ENCODE results near the gene ABCA7. TPM values are rescaled to one million over a fixed set of nuclear protein-coding genes. Genes with fewer than 3 reads are reported as not detected.

Gene ABCA7
- total RNA-seq, 2 donors from 2014 or later, result 6.0 to 7.0 TPM

GRCh38 chr19:1074544-1075283 lies 34.8 kb downstream of the ABCA7 start:
- H3K36me3 ChIP-seq, result no peaks in the 10 kb centered on the region

GRCh38 chr19:1076046-1076386 lies 36.1 kb downstream of the ABCA7 start:
- no peak for DNase-seq (ENCODE audit: low spot score)
- no peak overlapping the region for H3K4me3 ChIP-seq
- H3K4me1 ChIP-seq (ENCODE audit: control insufficient read depth in 1 of 2, low read depth in 2 of 2), result peaks cover 0 to 9% of the 10 kb centered on the region in 2 donors
- H3K27ac ChIP-seq, result no peak overlapping the region
- ATAC-seq (ENCODE audit: insufficient number of reproducible peaks, low FRiP score, low read depth), result no peak
- TF ChIP-seq, protein P1, sequence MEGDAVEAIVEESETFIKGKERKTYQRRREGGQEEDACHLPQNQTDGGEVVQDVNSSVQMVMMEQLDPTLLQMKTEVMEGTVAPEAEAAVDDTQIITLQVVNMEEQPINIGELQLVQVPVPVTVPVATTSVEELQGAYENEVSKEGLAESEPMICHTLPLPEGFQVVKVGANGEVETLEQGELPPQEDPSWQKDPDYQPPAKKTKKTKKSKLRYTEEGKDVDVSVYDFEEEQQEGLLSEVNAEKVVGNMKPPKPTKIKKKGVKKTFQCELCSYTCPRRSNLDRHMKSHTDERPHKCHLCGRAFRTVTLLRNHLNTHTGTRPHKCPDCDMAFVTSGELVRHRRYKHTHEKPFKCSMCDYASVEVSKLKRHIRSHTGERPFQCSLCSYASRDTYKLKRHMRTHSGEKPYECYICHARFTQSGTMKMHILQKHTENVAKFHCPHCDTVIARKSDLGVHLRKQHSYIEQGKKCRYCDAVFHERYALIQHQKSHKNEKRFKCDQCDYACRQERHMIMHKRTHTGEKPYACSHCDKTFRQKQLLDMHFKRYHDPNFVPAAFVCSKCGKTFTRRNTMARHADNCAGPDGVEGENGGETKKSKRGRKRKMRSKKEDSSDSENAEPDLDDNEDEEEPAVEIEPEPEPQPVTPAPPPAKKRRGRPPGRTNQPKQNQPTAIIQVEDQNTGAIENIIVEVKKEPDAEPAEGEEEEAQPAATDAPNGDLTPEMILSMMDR (IDR thresholded peaks at IDR 0.05), result no peak
- H3K27me3 ChIP-seq (replicated peaks; ENCODE audit: insufficient read depth), result no peaks in the 10 kb centered on the region
- H3K9me3 ChIP-seq, result no peaks in the 10 kb centered on the region
- no peaks in the 10 kb centered on the region for H3K36me3 ChIP-seq

More at GRCh38 chr19:1074544-1075283, 34.8 kb downstream of the ABCA7 start:
- H3K4me1 ChIP-seq (ENCODE audit: control insufficient read depth in 1 of 2, low read depth in 2 of 2), result peaks cover 3 to 19% of the 10 kb centered on the region in 2 donors
- H3K9me3 ChIP-seq, result no peaks in the 10 kb centered on the region
- DNase-seq (ENCODE audit: low spot score), result no peak
- no peak for ATAC-seq (ENCODE audit: insufficient number of reproducible peaks, low FRiP score, low read depth)
- H3K27ac ChIP-seq, result no peak overlapping the region
- no peak overlapping the region for H3K4me3 ChIP-seq
- H3K27me3 ChIP-seq (replicated peaks; ENCODE audit: insufficient read depth), result no peaks in the 10 kb centered on the region
- TF ChIP-seq, protein P1 (IDR thresholded peaks at IDR 0.05), result no peak

GRCh38 chr19:1076951-1077350 lies 37.0 kb downstream of the ABCA7 start:
- H3K27ac ChIP-seq, result no peak overlapping the region
- no peaks in the 10 kb centered on the region for H3K9me3 ChIP-seq
- no peak for ATAC-seq (ENCODE audit: insufficient number of reproducible peaks, low FRiP score, low read depth)
- H3K36me3 ChIP-seq, result no peaks in the 10 kb centered on the region
- TF ChIP-seq, protein P1 (IDR thresholded peaks at IDR 0.05), result no peak
- no peaks in the 10 kb centered on the region for H3K27me3 ChIP-seq (replicated peaks; ENCODE audit: insufficient read depth)
- no peaks in the 10 kb centered on the region for H3K4me1 ChIP-seq (ENCODE audit: control insufficient read depth in 1 of 2, low read depth in 2 of 2)
- no peak for DNase-seq (ENCODE audit: low spot score)
- no peak overlapping the region for H3K4me3 ChIP-seq

DNA sequence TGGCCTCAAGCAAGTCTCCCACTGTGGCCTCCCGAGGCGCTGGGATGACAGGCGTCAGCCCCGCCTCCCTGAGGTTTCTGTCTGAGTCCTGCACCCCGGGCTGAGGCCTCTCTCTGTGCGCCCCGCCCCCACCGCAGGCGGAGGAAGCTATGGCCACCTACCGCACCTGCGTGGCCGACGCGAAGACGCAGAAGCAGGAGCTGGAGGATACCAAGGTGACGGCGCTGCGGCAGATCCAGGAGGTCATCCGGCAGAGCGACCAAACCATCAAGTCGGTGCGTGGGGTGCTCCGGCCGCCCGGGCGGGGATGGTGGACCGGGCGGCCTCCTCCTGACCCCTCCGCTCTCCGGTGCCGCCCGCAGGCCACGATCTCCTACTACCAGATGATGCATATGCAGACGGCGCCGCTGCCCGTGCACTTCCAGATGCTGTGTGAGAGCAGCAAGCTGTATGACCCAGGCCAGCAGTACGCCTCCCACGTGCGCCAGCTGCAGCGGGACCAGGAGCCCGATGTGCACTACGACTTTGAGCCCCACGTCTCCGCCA lies 39.7 kb downstream of the ABCA7 start:
- no peak overlapping the region for H3K4me3 ChIP-seq
- no peaks in the 10 kb centered on the region for H3K9me3 ChIP-seq
- no peaks in the 10 kb centered on the region for H3K27me3 ChIP-seq (replicated peaks; ENCODE audit: insufficient read depth)
- H3K27ac ChIP-seq, result no peak overlapping the region
- TF ChIP-seq, protein P1 (IDR thresholded peaks at IDR 0.05), result no peak
- peaks cover 0 to 6% of the 10 kb centered on the region in 2 donors for H3K4me1 ChIP-seq (ENCODE audit: control insufficient read depth in 1 of 2, low read depth in 2 of 2)
- DNase-seq (ENCODE audit: low spot score) (no peak), ATAC-seq (ENCODE audit: insufficient number of reproducible peaks, low FRiP score, low read depth) (no peak)
- no peaks in the 10 kb centered on the region for H3K36me3 ChIP-seq

GRCh38 chr19:1080360-1081161 lies 40.7 kb downstream of the ABCA7 start:
- H3K4me1 ChIP-seq (ENCODE audit: control insufficient read depth in 1 of 2, low read depth in 2 of 2), result peaks cover 0 to 6% of the 10 kb centered on the region in 2 donors
- H3K4me3 ChIP-seq, result no peak overlapping the region
- H3K36me3 ChIP-seq, result no peaks in the 10 kb centered on the region
- no peak overlapping the region for H3K27ac ChIP-seq
- TF ChIP-seq, protein P1 (IDR thresholded peaks at IDR 0.05), result no peak
- DNase-seq (ENCODE audit: low spot score) (no peak), ATAC-seq (ENCODE audit: insufficient number of reproducible peaks, low FRiP score, low read depth) (no peak)
- no peaks in the 10 kb centered on the region for H3K27me3 ChIP-seq (replicated peaks; ENCODE audit: insufficient read depth)
- H3K9me3 ChIP-seq, result no peaks in the 10 kb centered on the region
